HFF-Myc (cell line): ENCODE measurements around the gene SORCS2.

Source experiments
- DNase-seq: peaks from one replicate; pipeline ENCODE4 v3.0.0-alpha.2; 2011; ENCODE audit warnings: low read depth; ENCODE audit errors: extremely low read depth
- H3K4me3 ChIP-seq: replicated peaks from 2 replicates; pipeline ENCODE4 v1.5.1; 2011; ENCODE audit warnings: low read depth, mild to moderate bottlenecking, control low read depth, low read length
- CTCF ChIP-seq: IDR thresholded peaks from 2 replicates; pipeline ENCODE4 v1.5.1; 2012; ENCODE audit warnings: mild to moderate bottlenecking, low read depth, low read length, control low read depth; ENCODE audit errors: missing control alignments

Gene SORCS2

GRCh38 chr4:7414736-7415510 is 222.6 kb downstream of the SORCS2 start:
- TF ChIP-seq CTCF = no peak
- no peak for DNase-seq
- H3K4me3 ChIP-seq = no peak overlapping the region

GRCh38 chr4:7415927-7416686 is 223.8 kb downstream of the SORCS2 start:
- TF ChIP-seq CTCF = no peak
- H3K4me3 ChIP-seq = no peak overlapping the region
- DNase-seq = no peak

- no peak overlapping the region for H3K4me3 ChIP-seq
- TF ChIP-seq CTCF = no peak
- no peak for DNase-seq
Measured at GRCh38 chr4:7416745-7417432, 224.6 kb downstream of the SORCS2 start.

- no peak for DNase-seq
- TF ChIP-seq CTCF = no peak
- H3K4me3 ChIP-seq = no peak overlapping the region
Measured at GRCh38 chr4:7417639-7418038, 225.3 kb downstream of the SORCS2 start.

GRCh38 chr4:7418131-7418943 is 226.0 kb downstream of the SORCS2 start:
- TF ChIP-seq CTCF = no peak
- DNase-seq = no peak

GRCh38 chr4:7419961-7420660 is 227.8 kb downstream of the SORCS2 start:
- no peak for DNase-seq
- TF ChIP-seq CTCF = no peak
- no peak overlapping the region for H3K4me3 ChIP-seq

More at GRCh38 chr4:7418131-7418943, 226.0 kb downstream of the SORCS2 start:
- H3K4me3 ChIP-seq = no peak overlapping the region
